ENCODE measurements around the gene NEK6.

DNA sequence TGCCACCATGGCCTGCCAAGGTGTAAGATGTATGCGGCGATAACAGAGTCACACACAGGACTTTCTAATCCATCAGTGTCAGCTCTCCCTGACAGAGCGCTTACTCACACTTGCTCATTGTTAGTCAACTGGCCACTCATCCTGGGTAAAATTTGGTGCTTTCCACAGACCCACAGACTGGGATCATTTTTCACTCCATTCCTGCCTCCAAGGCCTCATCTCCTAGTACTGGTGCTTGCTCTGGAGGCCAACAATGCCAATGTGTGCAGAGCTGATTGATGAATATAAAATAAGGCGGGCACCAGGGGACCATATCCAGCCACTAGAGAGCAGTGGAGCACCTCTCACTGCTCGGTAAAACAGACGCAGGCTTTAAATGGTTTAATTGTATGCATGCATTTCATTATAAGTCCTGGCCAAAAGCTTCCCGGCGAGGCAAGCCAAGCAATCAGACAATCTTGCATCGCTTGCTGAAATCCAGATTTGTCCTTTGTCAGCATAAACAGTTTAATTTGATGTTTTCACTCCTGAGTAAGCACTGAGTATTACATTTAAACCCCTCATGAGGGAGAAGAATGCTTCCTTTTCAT is 135.2 kb downstream of the NEK6 start:
- TF ChIP-seq, protein P1, sequence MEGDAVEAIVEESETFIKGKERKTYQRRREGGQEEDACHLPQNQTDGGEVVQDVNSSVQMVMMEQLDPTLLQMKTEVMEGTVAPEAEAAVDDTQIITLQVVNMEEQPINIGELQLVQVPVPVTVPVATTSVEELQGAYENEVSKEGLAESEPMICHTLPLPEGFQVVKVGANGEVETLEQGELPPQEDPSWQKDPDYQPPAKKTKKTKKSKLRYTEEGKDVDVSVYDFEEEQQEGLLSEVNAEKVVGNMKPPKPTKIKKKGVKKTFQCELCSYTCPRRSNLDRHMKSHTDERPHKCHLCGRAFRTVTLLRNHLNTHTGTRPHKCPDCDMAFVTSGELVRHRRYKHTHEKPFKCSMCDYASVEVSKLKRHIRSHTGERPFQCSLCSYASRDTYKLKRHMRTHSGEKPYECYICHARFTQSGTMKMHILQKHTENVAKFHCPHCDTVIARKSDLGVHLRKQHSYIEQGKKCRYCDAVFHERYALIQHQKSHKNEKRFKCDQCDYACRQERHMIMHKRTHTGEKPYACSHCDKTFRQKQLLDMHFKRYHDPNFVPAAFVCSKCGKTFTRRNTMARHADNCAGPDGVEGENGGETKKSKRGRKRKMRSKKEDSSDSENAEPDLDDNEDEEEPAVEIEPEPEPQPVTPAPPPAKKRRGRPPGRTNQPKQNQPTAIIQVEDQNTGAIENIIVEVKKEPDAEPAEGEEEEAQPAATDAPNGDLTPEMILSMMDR (IDR thresholded peaks at IDR 0.05) = no peak
- TF ChIP-seq POLR2A (IDR thresholded peaks at IDR 0.05) (no peak), EP300 (IDR thresholded peaks at IDR 0.05) (no peak)
